Activated T-helper 2 cell treated with anti-CD3 and anti-CD28 coated beads, Interferon-gamma antibody, Interleukin-2, Interleukin-4, amounts not matched to agents 10 μg/mL and 5 μg/mL and 100 μg/mL, durations not matched to agents 14 hours and 24 hours and 36 hours (primary cell): ENCODE results near the gene ANO2. TPM values are rescaled to one million over a fixed set of nuclear protein-coding genes. Genes with fewer than 3 reads are reported as not detected.

Experiments
- DNase-seq: peaks from one replicate; pipeline ENCODE4 v3.0.0; 2021; ENCODE audit warnings: low spot score
- H3K27ac Mint-ChIP-seq: one replicate; pipeline ENCODE4 v1.8.0; 2021; ENCODE audit warnings: mixed read lengths
- H3K27me3 Mint-ChIP-seq: one replicate; pipeline ENCODE4 v1.8.0; 2021; ENCODE audit warnings: low read depth, mixed read lengths
- H3K36me3 Mint-ChIP-seq: one replicate; pipeline ENCODE4 v1.8.0; 2021; ENCODE audit warnings: low read depth, mixed read lengths
- H3K4me1 Mint-ChIP-seq: one replicate; pipeline ENCODE4 v1.8.0; 2021; ENCODE audit warnings: low read depth, mixed read lengths
- H3K4me3 Mint-ChIP-seq: one replicate; pipeline ENCODE4 v1.8.0; 2021; ENCODE audit warnings: low read depth, mild to moderate bottlenecking, moderate library complexity, mixed read lengths
- H3K9me3 Mint-ChIP-seq: one replicate; pipeline ENCODE4 v1.8.0; 2021; ENCODE audit warnings: mixed read lengths
- intact Hi-C: fragments of 100-400 bp; cut with micrococcal nuclease; formaldehyde crosslinking; loops from one replicate; pipeline ENCODE4 v1.15.1; 2023
- total RNA-seq: library from RNA; stranded (reverse); gene quantifications from 2 replicates; pipeline ENCODE4 v1.2.3, GENCODE V29; 2022

ANO2 gene
- total RNA-seq, 1 donor from 2014 or later, result not detected

DNA sequence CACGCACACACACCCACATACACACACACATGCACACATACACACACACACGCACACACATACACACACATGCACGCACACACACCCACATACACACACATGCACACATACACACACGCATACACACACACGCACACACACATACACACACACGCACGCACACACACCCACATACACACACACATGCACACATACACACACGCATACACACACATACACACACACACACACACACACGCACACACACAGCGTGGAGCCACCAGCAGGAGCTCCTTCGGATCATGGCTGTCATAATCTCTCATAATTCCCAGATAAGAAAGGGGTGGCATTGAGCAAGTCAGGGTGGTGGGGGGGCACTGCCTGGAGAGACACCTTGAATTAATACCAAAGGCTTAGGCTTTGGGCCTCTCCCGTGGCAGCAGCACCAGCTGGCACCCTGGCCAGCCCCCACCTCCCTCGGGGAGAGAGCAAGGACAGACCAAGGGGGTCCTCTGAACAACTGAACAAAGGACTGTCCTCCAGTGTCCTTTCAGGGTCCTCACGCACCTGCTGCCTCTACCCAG lies 21.9 kb downstream of the ANO2 start:
- intact Hi-C loops, result no loop called here
- Mint-ChIP-seq H3K27me3 (no peaks in the 10 kb centered on the region), H3K9me3 (no peaks in the 10 kb centered on the region), H3K36me3 (no peaks in the 10 kb centered on the region), H3K27ac (no peak overlapping the region), H3K4me3 (no peak overlapping the region), H3K4me1 (no peaks in the 10 kb centered on the region)
- no peak for DNase-seq

GRCh38 chr12:5921966-5922899 lies 22.8 kb downstream of the ANO2 start:
- H3K9me3 Mint-ChIP-seq, result no peaks in the 10 kb centered on the region
- intact Hi-C loops, result no loop called here
- H3K4me3 Mint-ChIP-seq, result no peak overlapping the region
- DNase-seq, result no peak
- H3K27ac Mint-ChIP-seq, result no peak overlapping the region
- no peaks in the 10 kb centered on the region for H3K4me1 Mint-ChIP-seq
- H3K27me3 Mint-ChIP-seq, result no peaks in the 10 kb centered on the region
- H3K36me3 Mint-ChIP-seq, result no peaks in the 10 kb centered on the region

- Mint-ChIP-seq H3K4me1 (no peaks in the 10 kb centered on the region), H3K27me3 (no peaks in the 10 kb centered on the region), H3K36me3 (no peaks in the 10 kb centered on the region), H3K9me3 (no peaks in the 10 kb centered on the region), H3K4me3 (no peak overlapping the region), H3K27ac (no peak overlapping the region)
- no peak for DNase-seq
- intact Hi-C loops, result no loop called here
These were observed 23.8 kb downstream of the ANO2 start for GRCh38 chr12:5921027-5921909.

- H3K4me3 Mint-ChIP-seq, result no peak overlapping the region
These were observed 28.2 kb downstream of the ANO2 start for GRCh38 chr12:5916785-5917290.

DNA sequence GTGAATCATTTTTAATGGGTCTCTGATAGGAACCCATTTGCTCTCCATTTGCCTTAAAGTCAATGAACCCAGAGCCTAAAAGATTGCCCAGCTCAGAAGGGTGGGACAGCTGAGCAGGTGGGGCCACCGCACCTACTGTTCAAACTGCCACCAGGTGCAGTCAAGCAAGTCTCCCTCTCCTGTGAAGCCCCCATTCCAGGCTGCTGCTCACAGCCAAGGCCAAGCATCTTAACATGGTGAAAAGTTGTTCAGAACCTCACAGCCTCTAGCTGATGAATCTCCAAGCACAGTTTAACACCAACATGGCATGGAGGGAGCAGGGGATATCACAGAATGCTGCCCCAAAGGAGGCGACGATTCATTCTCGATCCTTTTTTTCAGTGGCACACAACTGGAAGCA lies 29.5 kb downstream of the ANO2 start:
- Mint-ChIP-seq H3K4me3 (no peak overlapping the region), H3K27me3 (no peaks in the 10 kb centered on the region), H3K4me1 (no peaks in the 10 kb centered on the region), H3K36me3 (no peaks in the 10 kb centered on the region), H3K9me3 (no peaks in the 10 kb centered on the region), H3K27ac (no peak overlapping the region)
- intact Hi-C loops, result no loop called here
- no peak for DNase-seq

More at GRCh38 chr12:5916785-5917290, 28.2 kb downstream of the ANO2 start:
- no peak for DNase-seq
- Mint-ChIP-seq H3K9me3 (no peaks in the 10 kb centered on the region), H3K27me3 (no peaks in the 10 kb centered on the region), H3K4me1 (no peaks in the 10 kb centered on the region), H3K36me3 (no peaks in the 10 kb centered on the region), H3K27ac (no peak overlapping the region)
- intact Hi-C loops, result no loop called here

- no peaks in the 10 kb centered on the region for H3K9me3 Mint-ChIP-seq
- H3K36me3 Mint-ChIP-seq, result no peaks in the 10 kb centered on the region
- H3K4me3 Mint-ChIP-seq, result no peak overlapping the region
- no peak overlapping the region for H3K27ac Mint-ChIP-seq
- intact Hi-C loops, result no loop called here
- DNase-seq, result no peak
- H3K4me1 Mint-ChIP-seq, result no peaks in the 10 kb centered on the region
- H3K27me3 Mint-ChIP-seq, result no peaks in the 10 kb centered on the region
These were observed 30.5 kb downstream of the ANO2 start for GRCh38 chr12:5914387-5915149.

- intact Hi-C loops, result no loop called here
These were observed 31.7 kb downstream of the ANO2 start for GRCh38 chr12:5913387-5913786.

DNA sequence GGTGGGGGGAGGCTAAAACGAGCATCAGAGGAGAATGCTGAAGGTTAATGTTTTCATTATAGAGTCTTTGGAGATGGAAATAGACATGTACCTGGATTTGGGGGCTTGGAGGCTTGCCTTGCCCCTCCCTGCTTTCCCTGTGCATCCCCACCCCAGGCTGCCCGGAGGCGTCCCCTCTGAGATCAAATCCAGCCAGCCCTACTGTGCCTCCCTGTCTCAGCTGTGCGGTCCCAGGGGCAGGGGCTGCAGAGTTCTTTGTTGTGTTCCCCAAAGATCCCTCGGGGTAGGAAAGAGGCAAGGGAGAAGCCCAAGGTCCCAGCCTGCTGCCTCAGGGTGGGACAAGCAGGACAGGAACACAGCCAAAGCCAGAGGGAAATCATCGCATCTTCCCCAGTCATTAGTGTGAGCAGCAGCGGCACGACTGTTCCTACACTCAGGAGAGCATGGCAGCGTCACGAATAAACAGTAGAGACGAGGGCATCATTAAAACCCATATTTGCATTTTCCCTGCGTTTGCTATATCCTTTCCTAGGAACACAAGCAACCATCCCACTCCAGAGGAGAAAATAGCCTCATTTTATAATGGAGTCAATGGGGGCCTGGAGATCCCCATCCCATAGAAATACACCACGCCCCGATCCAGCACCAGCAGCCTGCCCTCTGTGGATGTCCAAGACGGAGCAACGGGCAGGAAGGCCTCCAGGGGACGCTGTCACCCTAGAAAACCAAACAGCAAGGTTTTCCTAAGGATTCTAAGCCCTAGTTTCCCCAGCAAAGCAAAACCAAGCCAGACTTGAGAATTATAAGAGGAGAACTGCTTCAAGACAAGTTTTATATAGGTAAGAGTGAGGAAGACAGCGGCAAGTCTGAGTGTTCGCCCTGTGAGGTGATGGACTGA lies 32.4 kb downstream of the ANO2 start:
- peaks cover 2% of the 10 kb centered on the region for H3K27me3 Mint-ChIP-seq
- no peaks in the 10 kb centered on the region for H3K4me1 Mint-ChIP-seq
- no peaks in the 10 kb centered on the region for H3K36me3 Mint-ChIP-seq
- DNase-seq, result no peak
- intact Hi-C loops, result no loop called here
- H3K9me3 Mint-ChIP-seq, result no peaks in the 10 kb centered on the region
- H3K27ac Mint-ChIP-seq, result no peak overlapping the region
- H3K4me3 Mint-ChIP-seq, result no peak overlapping the region

More at GRCh38 chr12:5913387-5913786, 31.7 kb downstream of the ANO2 start:
- Mint-ChIP-seq H3K27me3 (no peaks in the 10 kb centered on the region), H3K4me3 (no peak overlapping the region), H3K36me3 (no peaks in the 10 kb centered on the region), H3K27ac (no peak overlapping the region), H3K9me3 (no peaks in the 10 kb centered on the region), H3K4me1 (no peaks in the 10 kb centered on the region)
- DNase-seq, result no peak

DNA sequence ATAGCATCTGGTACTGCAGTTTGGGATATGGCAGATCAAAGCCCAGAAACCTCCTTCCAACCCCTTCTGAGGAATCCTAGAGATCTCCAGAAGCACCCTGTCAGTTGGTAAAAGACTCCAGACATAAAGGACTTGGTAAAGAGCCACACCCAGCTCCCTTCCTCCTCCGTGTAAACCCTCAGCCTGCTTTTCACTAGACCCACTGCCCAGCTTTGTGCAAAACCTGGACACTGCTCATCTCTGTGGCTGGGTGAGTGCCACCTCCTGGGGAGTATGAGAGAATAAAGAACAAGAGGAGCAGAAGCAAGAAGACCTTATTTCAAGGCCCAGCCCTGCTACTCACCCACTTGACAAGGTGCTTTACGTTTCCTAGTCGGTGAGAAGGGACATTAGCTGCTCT lies 33.0 kb downstream of the ANO2 start:
- Mint-ChIP-seq H3K27ac (no peak overlapping the region), H3K36me3 (no peaks in the 10 kb centered on the region), H3K4me3 (no peak overlapping the region), H3K27me3 (peaks cover 2% of the 10 kb centered on the region), H3K4me1 (no peaks in the 10 kb centered on the region), H3K9me3 (no peaks in the 10 kb centered on the region)
- intact Hi-C loops, result no loop called here
- DNase-seq, result no peak

DNA sequence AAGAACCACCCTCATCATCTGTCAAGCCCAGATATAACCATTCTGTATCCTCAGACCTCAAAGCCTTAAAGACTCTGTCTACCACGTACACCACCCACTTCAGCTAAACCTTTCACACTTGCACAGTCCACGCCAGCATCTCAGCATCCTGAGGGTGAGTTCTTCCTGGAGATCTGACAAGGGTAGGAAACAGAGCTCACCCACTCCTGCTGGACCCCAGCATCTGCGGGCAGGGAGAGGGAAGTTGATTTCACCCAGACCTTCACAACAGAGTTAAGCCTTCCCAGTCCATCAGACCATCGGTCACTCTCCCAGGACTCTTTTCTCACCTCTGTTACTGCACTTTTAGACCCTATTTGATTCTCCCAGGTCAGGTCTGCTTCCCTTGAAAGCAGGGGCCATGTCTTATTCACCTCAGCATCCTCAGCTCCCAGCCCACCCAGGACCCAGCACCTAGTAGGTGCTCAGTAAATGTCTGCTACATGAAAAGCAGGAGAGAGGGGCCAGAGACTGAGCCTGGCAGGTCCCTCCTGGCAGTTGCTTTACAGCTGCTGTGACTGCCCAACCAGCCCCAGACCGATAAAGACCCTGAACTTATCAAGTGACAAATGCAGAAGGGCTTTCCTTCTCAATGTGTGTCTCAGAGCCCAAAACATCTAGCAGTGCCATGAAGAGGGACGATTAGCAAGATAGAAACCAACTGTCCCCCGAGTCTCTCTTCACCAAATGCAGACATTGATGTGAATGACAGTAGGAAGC lies 34.1 kb downstream of the ANO2 start:
- Mint-ChIP-seq H3K9me3 (no peaks in the 10 kb centered on the region), H3K27me3 (peaks cover 2% of the 10 kb centered on the region), H3K4me3 (no peak overlapping the region), H3K4me1 (no peaks in the 10 kb centered on the region), H3K27ac (no peak overlapping the region), H3K36me3 (no peaks in the 10 kb centered on the region)
- intact Hi-C loops, result no loop called here
- DNase-seq, result no peak

DNA sequence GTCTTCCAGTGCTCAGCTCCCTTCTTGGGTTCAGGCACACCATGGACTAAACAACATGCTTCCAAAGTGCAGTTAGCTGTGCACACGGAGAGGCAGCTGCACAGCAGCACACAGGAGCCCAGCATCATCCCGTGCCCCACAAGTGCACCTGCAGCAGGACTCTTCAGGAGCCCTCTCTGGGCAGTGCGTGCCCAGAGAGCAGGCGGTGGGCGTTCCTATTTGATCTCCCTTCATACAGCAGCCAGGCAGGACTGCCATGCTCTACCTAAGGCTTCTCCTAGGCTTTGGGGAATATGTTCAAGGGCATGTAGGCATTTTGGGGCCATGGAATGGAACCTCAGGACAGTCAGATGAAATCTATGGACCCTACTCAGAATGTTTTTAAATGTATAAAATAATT lies 35.5 kb downstream of the ANO2 start:
- peaks cover 2% of the 10 kb centered on the region for H3K27me3 Mint-ChIP-seq
- no peaks in the 10 kb centered on the region for H3K9me3 Mint-ChIP-seq

More for the DNA sequence above, 35.5 kb downstream of the ANO2 start:
- no peaks in the 10 kb centered on the region for H3K36me3 Mint-ChIP-seq
- no peak overlapping the region for H3K27ac Mint-ChIP-seq
- intact Hi-C loops, result no loop called here
- no peak overlapping the region for H3K4me3 Mint-ChIP-seq
- no peaks in the 10 kb centered on the region for H3K4me1 Mint-ChIP-seq
- DNase-seq, result no peak
